ENCODE results near the gene ANKEF1.
"Not testable (repeated sequence)": the region's sequence is repeated elsewhere in the genome, so short reads cannot be mapped to it uniquely, and the experiment has no call there.

Gene ANKEF1

DNA sequence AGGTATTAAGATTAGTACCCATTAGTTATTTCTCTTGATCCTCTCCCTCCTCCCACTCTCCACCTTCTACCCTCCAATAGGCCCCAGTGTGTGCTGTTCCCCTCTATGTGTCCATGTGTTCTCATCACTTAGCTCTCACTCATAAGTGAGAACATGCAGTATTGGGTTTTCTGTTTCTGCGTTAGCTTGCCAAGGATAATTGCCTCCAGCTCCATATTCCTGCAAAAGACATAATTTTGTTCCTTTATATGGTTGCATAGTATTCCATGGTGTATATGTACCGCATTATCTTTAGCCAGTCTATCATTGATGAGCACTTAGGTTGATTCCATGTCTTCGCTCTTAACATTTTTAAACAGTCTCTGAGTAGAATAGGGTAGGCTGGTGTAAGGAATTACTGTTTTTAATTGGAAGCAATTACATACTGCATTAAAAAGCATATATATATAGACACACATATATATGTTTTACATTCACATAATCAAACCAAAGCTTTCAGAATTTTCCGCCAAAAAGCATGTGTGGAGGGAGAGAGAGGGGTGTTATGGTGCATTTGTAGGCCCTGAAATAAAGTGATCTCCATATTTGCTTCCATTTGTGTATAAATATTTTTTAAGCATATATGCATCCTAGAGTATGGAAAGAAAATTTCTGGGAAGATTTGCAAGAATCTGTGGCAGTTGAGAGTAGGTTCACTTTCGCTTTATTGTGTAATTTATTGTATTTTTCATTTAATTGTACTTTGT is 709 bp upstream of the ANKEF1 start:
- DNase-seq: no peak

DNA sequence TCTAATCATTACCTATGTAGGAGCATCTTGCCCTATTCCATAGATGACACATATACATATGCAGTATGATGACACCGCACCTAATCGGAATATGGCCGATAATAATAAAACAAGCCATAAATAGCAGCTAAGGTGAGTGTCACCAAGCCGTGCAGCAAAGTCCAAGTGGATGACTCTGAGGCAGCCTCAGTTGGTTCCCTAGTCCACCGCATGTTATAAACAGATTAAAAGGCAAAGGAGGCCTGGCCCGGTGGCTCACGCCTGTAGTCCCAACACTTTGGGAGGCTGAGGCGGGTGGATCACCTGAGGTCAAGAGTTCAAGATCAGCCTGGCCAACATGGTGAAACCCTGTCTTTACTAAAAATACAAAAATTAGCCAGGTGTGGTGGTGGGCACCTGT is 1.5 kb downstream of the ANKEF1 start:
- not testable (repeated sequence) for DNase-seq

- peak; percentile 80 for DNase-seq
Measured at GRCh38 chr20:10040070-10040975, 5.5 kb downstream of the ANKEF1 start.

GRCh38 chr20:10042086-10042485 is 7.3 kb downstream of the ANKEF1 start:
- no peak for DNase-seq

- peak; percentile 28 for DNase-seq
Measured at GRCh38 chr20:10047427-10047826, 12.6 kb downstream of the ANKEF1 start.

GRCh38 chr20:10051185-10051584 is 16.4 kb downstream of the ANKEF1 start:
- DNase-seq: no peak

- no peak for DNase-seq
Measured at GRCh38 chr20:10059006-10059405, 24.2 kb downstream of the ANKEF1 start.

- DNase-seq: peak; percentile 15
Measured at GRCh38 chr20:10060226-10060625, 25.4 kb downstream of the ANKEF1 start.

GRCh38 chr20:10061641-10062040 is 26.9 kb downstream of the ANKEF1 start:
- DNase-seq: no peak

- no peak for DNase-seq
Measured at GRCh38 chr20:10063482-10063881, 28.7 kb downstream of the ANKEF1 start.

GRCh38 chr20:10064611-10065010 is 29.8 kb downstream of the ANKEF1 start:
- peak; percentile 41 for DNase-seq

DNA sequence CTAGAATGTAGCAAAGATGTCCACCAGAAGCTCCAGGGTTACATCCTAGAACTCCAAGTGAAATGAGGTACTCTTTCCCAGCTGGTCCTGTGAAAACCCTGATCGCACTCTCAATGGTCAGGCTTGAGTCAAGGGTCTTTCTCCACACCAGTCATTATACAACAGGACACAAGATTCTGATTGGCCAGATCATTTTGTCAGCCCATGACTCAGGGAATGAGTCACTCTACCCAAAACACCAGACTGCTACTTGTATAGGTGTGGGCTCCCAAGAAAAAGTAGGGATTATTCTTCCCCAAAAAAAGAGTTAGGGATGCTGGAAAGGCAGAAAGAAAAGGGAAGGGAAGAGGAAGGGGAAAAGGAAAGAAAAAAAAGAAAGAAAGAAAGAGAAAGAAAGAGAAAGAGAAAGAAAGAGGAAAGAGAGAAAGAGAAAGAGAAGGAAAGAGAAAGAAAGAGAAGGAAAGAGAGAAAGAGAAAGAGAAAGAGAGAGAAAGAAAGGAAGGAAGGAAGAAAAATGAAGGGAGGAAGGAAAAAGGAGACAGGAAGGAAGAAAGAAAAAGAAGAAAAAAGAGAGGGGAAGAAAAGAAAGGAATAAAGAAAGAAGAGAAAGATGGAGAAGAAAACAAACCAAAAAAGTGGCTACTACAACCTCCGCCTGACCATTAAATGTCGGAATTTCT is 30.5 kb downstream of the ANKEF1 start:
- peak; percentile 19 for DNase-seq

DNA sequence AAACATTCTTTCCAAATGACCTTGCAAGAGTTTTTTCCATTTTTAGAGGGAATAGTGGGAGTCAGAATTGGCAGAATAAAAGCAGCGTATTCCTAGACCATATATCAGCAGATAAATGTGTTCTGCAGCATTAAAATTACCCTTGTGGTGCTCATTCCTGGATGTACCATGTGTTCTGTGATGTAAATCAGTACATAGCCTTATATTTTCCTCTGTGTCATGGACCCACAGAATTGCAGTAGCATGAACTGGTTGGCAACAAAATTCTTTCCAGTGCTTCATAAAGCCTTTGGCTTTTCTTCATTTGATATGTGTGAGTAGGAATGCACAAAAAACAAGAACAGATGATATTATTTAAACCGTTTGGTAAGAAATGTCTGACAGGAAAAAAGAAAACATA is 32.5 kb downstream of the ANKEF1 start:
- DNase-seq: peak; percentile 83

DNA sequence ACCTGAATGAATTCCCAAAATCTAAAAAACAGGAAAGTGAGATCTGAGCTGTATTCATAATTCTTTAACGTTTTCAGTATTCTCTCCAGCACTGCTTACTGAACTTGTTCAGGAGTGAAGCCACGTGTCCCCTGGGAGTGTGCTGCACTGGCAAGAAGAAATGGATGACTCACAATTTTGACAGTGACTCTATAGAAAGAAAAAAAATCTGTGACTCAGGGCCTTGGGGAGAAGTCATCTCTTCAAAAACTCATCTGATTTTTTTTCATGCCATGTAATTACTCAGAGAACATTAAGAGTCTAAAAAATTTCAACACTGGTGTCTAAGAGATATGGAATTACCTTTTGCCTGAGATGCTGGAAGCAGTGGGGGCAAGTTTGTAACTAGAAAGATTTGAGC is 39.7 kb downstream of the ANKEF1 start:
- peak; percentile 96 for DNase-seq

GRCh38 chr20:10075606-10076005 is 40.8 kb downstream of the ANKEF1 start:
- DNase-seq: no peak

GRCh38 chr20:10076126-10077080 is 41.6 kb downstream of the ANKEF1 start:
- no peak for DNase-seq

GRCh38 chr20:10077081-10077471 is 42.3 kb downstream of the ANKEF1 start:
- DNase-seq: no peak

DNA sequence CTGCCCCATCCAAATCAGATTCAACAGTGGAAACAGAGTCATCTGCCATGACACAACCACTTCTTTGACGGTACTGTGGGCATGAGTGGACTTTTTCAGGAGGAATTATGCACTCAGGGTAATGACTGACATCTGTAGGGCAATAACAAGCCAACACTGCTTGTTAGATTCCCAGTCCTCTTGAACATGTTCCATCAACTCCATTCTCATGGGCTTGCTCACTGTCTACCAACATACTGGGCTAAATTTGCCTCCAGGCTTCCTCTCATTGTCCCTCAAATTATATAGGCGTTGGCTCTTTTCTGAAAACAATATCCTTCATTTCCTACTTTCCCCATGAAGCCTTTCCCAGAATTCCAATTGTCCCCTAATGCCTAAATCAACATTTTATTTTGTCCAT is 43.1 kb downstream of the ANKEF1 start:
- DNase-seq: no peak

DNA sequence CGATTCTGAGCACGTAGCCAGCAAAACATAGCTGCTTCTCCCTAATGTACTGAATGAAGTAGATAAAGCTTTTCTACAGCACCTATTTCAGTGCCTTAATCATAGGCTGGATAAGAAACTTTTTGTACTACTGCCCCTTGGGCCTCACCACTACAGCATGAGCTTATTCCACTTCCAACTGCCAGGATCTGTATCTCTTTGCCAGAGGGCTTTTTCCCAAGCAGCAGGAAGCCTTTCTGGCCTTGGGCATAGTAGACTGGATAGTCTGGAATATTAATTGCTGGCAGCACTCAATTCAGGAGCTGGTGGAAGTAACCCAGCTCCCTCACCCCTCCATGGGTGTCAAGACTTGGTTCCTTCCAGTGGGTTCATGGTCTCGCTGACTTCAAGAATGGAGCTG is 43.6 kb downstream of the ANKEF1 start:
- no peak for DNase-seq

GRCh38 chr20:10079964-10080363 is 45.2 kb downstream of the ANKEF1 start:
- DNase-seq: peak; percentile 88

DNA sequence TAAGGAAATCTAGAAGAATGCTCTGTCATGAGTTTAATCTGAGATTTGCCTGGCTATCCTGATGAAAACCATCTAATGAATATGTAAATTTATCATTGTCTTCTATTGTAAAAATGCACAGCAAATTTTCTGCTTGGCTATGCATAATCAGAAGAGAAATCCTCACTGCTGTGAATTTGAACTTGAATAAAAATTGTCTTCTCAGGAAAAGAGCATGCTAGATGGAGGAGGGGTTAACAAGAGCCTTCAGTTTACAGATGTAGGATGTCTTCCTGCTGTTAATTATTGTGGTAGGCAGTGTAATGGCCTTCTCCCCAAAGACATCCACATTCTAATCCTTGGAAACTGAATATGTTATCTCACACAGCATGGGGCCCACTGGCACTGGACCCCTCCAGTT is 45.8 kb downstream of the ANKEF1 start:
- no peak for DNase-seq

DNA sequence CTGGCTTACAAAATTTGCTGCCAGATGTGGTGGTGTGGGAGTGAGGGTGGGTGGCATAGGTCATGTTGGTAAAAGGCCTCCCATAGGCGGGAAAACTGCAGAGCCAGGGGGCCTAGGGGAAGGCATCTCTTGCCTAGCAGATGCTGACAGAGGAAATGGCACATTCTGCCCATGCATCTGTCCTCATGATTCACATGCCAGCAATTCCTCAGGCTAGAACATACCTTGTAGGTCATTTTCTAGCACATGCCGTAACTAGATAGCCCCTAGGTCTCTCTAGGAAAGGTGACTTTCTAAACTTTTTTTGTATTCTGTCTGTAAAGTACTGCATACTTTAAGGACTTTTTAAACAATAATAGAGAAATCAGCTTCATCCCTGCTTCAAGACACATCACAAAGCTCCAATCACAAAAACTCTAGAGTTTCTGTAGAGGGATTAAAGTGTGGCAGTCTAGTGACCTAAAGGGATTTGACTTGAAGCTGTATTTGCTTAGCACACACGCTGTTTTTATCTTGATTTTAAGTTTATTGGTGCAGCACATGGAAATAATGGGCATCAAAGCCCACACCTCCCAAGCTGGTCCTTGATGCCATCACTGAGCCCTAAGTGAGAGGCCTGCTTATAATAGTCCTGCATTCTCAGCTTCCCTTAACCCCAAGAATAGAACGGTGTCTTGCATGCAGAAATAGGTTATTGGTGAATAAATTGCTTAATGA is 55.2 kb downstream of the ANKEF1 start:
- no peak for DNase-seq
